ENCODE measurements around the gene GPS1.

The GPS1 gene

GRCh38 chr17:82060614-82061013, 8.9 kb downstream of the GPS1 start:
- no peak for DNase-seq (ENCODE audit: low read depth in 2 of 2)
- TF ChIP-seq, protein P1, sequence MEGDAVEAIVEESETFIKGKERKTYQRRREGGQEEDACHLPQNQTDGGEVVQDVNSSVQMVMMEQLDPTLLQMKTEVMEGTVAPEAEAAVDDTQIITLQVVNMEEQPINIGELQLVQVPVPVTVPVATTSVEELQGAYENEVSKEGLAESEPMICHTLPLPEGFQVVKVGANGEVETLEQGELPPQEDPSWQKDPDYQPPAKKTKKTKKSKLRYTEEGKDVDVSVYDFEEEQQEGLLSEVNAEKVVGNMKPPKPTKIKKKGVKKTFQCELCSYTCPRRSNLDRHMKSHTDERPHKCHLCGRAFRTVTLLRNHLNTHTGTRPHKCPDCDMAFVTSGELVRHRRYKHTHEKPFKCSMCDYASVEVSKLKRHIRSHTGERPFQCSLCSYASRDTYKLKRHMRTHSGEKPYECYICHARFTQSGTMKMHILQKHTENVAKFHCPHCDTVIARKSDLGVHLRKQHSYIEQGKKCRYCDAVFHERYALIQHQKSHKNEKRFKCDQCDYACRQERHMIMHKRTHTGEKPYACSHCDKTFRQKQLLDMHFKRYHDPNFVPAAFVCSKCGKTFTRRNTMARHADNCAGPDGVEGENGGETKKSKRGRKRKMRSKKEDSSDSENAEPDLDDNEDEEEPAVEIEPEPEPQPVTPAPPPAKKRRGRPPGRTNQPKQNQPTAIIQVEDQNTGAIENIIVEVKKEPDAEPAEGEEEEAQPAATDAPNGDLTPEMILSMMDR (IDR thresholded peaks at IDR 0.05; ENCODE audit: low read depth, low read length): no peak
- H3K4me3 ChIP-seq (replicated peaks in 1 of 2; ENCODE audit: low read depth in 2 of 2, low read length in 2 of 2): no peak overlapping the region

- TF ChIP-seq, protein P1 (IDR thresholded peaks at IDR 0.05; ENCODE audit: low read depth, low read length): no peak
- H3K4me3 ChIP-seq (replicated peaks in 1 of 2; ENCODE audit: low read depth in 2 of 2, low read length in 2 of 2): no peak overlapping the region
- DNase-seq (ENCODE audit: low read depth in 2 of 2): no peak
Observed at GRCh38 chr17:82061047-82061925, 9.6 kb downstream of the GPS1 start.

DNA sequence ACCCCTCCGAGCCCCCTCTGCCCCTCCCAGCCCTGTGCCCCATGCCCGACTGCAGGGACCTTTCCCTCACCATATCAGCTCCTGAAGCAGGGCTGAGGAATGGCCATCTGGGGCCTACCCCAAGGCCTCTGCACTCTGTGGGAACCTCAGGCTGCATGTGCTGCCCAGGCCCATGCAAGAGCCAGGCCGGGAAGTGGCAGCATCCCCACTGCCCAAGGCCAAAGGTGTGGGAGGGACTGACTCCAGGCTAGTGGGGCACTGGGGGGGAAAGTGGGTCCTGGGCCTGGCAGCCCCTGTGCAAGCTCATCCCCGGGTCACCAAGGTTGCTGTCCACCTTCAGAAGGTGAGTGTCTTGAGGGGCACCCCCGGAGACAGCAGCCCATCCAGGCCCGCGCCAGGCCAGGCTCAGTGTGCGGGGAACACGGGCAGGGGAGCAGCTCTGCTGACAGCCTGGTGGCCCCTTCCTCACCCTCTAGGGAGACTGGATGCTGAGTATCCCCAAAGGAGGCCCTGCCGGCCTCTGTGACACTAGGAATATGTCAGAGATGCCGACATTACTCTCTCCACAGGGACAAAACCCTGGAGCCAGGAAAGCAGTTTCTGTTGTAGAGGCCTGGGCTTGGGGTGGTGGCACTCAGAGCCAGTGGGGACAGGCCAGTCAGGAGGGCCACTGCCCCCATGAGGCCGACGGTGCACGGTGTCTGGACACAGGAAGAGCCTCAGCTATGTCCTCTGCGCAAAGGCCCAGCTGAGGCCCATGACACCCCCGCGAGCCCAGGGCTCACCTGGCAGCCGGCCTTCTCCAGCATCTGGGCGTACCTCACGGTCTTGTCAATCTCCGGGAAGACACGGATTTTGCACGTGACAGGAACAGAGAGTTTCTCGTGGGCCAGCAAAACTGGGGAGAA, 10.6 kb downstream of the GPS1 start:
- TF ChIP-seq, protein P1 (IDR thresholded peaks at IDR 0.05; ENCODE audit: low read depth, low read length): no peak
- no peak for DNase-seq (ENCODE audit: low read depth in 2 of 2)

DNA sequence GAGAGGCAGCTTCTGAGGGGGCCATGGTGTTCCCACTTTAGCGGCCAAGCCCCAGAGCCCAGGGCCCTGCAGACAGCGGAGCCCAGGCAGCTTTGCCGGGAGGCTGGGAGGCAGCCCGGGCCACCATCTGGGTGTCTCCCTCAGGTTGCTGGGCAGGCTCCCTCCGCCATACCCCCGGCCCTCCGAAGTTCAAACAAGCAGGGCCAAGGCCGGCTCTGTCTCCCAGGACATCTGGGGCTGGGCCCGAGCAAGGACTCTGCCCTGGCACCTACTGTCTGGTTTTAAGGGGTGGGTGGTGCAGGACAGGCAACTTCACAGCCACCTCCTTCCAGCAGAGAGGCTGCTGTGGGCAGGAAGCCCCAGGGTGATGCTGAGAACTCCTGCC, 11.3 kb downstream of the GPS1 start:
- TF ChIP-seq, protein P1 (IDR thresholded peaks at IDR 0.05; ENCODE audit: low read depth, low read length): no peak
- no peak for DNase-seq (ENCODE audit: low read depth in 2 of 2)
- H3K4me3 ChIP-seq (replicated peaks in 1 of 2; ENCODE audit: low read depth in 2 of 2, low read length in 2 of 2): no peak overlapping the region

More for the DNA sequence above, 10.6 kb downstream of the GPS1 start:
- H3K4me3 ChIP-seq (replicated peaks in 1 of 2; ENCODE audit: low read depth in 2 of 2, low read length in 2 of 2): no peak overlapping the region

- TF ChIP-seq, protein P1 (IDR thresholded peaks at IDR 0.05; ENCODE audit: low read depth, low read length): no peak
Observed at GRCh38 chr17:82063424-82064415, 12.0 kb downstream of the GPS1 start.

More at GRCh38 chr17:82063424-82064415, 12.0 kb downstream of the GPS1 start:
- no peak for DNase-seq (ENCODE audit: low read depth in 2 of 2)
- H3K4me3 ChIP-seq (replicated peaks in 1 of 2; ENCODE audit: low read depth in 2 of 2, low read length in 2 of 2): peak overlapping the region in 1 of 2 donors; percentile 86

Measured in cardiac fibroblast (primary cell).